Measurements from ENCODE around the gene OLFML1.

- TF ChIP-seq CTCF (IDR thresholded peaks at IDR 0.05): no peak
- no peak for TF ChIP-seq POLR2A (IDR thresholded peaks at IDR 0.05)
Observed at GRCh38 chr11:7531011-7531410, 45.7 kb downstream of the OLFML1 start.

All from right lobe of liver (tissue), 4 donors.